Lower leg skin (tissue), 3 donors: ENCODE results near the gene VAT1L.

ENCODE experiments used
- POLR2A ChIP-seq, 2 donors: fragments of 450-650 bp; IDR thresholded peaks; one replicate each; pipeline ENCODE4 v1.6.1; 2016 to 2017; ENCODE audit warnings: antibody characterized with exemption in 2 of 2, mild to moderate bottlenecking in 1 of 2, moderate library complexity in 1 of 2
- TF ChIP-seq, protein P1 (sequence below), 3 donors: fragments of 450-650 bp; IDR thresholded peaks; one replicate each; pipeline ENCODE4 v1.5.1; 2016; ENCODE audit warnings: antibody characterized with exemption in 3 of 3, mild to moderate bottlenecking in 3 of 3, moderate library complexity in 2 of 3

DNA sequence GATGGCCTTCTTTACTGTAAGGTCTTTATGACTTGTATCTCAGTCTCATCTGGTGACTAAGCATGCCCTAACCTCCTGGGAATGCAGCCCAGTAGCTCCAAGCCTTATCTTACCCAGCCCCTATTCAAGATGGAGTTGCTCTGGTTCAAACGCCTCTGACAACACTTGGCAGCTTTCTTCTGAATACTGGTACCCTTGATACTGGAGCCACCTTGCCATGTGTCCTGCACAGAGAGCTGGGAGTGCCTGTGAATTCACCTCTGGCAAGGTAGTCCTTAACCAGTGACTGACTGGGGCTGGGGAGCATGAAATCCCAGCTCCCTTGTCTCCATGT lies 48.8 kb upstream of the VAT1L start:
- TF ChIP-seq, protein P1, sequence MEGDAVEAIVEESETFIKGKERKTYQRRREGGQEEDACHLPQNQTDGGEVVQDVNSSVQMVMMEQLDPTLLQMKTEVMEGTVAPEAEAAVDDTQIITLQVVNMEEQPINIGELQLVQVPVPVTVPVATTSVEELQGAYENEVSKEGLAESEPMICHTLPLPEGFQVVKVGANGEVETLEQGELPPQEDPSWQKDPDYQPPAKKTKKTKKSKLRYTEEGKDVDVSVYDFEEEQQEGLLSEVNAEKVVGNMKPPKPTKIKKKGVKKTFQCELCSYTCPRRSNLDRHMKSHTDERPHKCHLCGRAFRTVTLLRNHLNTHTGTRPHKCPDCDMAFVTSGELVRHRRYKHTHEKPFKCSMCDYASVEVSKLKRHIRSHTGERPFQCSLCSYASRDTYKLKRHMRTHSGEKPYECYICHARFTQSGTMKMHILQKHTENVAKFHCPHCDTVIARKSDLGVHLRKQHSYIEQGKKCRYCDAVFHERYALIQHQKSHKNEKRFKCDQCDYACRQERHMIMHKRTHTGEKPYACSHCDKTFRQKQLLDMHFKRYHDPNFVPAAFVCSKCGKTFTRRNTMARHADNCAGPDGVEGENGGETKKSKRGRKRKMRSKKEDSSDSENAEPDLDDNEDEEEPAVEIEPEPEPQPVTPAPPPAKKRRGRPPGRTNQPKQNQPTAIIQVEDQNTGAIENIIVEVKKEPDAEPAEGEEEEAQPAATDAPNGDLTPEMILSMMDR (IDR thresholded peaks at IDR 0.05): no peak
- no peak for TF ChIP-seq POLR2A (IDR thresholded peaks at IDR 0.05)
